GM23338 (cell line): ENCODE measurements around the gene UBALD2. TPM values are rescaled to one million over a fixed set of nuclear protein-coding genes. Genes with fewer than 3 reads are reported as not detected.

Experiments used
- ATAC-seq: fragments of 200-7000 bp; cut with Tn5 transposase; 3 replicates; pipeline ENCODE4 v1.9.1; 2020
- DNase-seq: peaks from one replicate; pipeline ENCODE4 v3.0.0-alpha.2; 2015; ENCODE audit warnings: low spot score
- H2AFZ ChIP-seq: fragments of 200-600 bp; sonication (generic); 2 replicates; pipeline ENCODE4 v1.8.0; 2016; ENCODE audit warnings: antibody characterized with exemption, mild to moderate bottlenecking, moderate library complexity
- H3F3A ChIP-seq: fragments of 200-600 bp; sonication (generic); replicated peaks from 2 replicates; pipeline ENCODE4 v1.8.0; 2017; ENCODE audit warnings: antibody characterized with exemption, mixed run types, low read depth
- H3K27ac ChIP-seq: fragments of 200-600 bp; sonication (generic); 2 replicates; pipeline ENCODE4 v1.6.1; 2016; ENCODE audit warnings: low read depth
- H3K27me3 ChIP-seq: fragments of 200-600 bp; sonication (generic); 2 replicates; pipeline ENCODE4 v1.8.0; 2016; ENCODE audit warnings: mild to moderate bottlenecking, mixed run types, moderate library complexity; ENCODE audit not compliant: insufficient read depth
- H3K36me3 ChIP-seq: fragments of 200-600 bp; sonication (generic); 2 replicates; pipeline ENCODE4 v1.8.0; 2016; ENCODE audit warnings: mild to moderate bottlenecking; ENCODE audit not compliant: insufficient read depth
- H3K4me1 ChIP-seq: fragments of 200-600 bp; sonication (generic); 2 replicates; pipeline ENCODE4 v1.8.0; 2016; ENCODE audit warnings: mild to moderate bottlenecking, moderate library complexity; ENCODE audit not compliant: insufficient read depth
- H3K4me2 ChIP-seq: fragments of 200-600 bp; sonication (generic); 2 replicates; pipeline ENCODE4 v1.7.1; 2017; ENCODE audit warnings: mixed run types
- H3K4me3 ChIP-seq: fragments of 200-600 bp; sonication (generic); 2 replicates; pipeline ENCODE4 v1.6.1; 2016; ENCODE audit warnings: mixed run types
- H3K79me2 ChIP-seq: fragments of 200-600 bp; sonication (generic); replicated peaks from 2 replicates; pipeline ENCODE4 v1.8.0; 2017; ENCODE audit warnings: mild to moderate bottlenecking; ENCODE audit not compliant: insufficient read depth
- H3K9me2 ChIP-seq: fragments of 200-600 bp; sonication (generic); 2 replicates; pipeline ENCODE4 v1.8.0; 2017; ENCODE audit not compliant: insufficient read depth
- H4K20me1 ChIP-seq: fragments of 200-600 bp; sonication (generic); replicated peaks from 2 replicates; pipeline ENCODE4 v1.8.0; 2017; ENCODE audit warnings: mild to moderate bottlenecking; ENCODE audit not compliant: insufficient read depth
- H3K27ac Mint-ChIP-seq: 2 replicates; pipeline ENCODE4 v1.8.0; 2020; ENCODE audit warnings: inconsistent platforms, mild to moderate bottlenecking, moderate library complexity, mixed read lengths
- H3K27me3 Mint-ChIP-seq: 3 replicates; pipeline ENCODE4 v1.8.0; 2022; ENCODE audit warnings: low read depth, mild to moderate bottlenecking, moderate library complexity, mixed read lengths, inconsistent platforms; ENCODE audit not compliant: insufficient read depth, poor library complexity
- H3K36me3 Mint-ChIP-seq: 3 replicates; pipeline ENCODE4 v1.8.0; 2021; ENCODE audit warnings: low read depth, mild to moderate bottlenecking, inconsistent platforms, moderate library complexity, mixed read lengths
- H3K4me1 Mint-ChIP-seq: 3 replicates; pipeline ENCODE4 v1.8.0; 2020; ENCODE audit warnings: mild to moderate bottlenecking, inconsistent platforms, mixed read lengths
- H3K4me3 Mint-ChIP-seq: 3 replicates; pipeline ENCODE4 v1.8.0; 2021; ENCODE audit warnings: moderate library complexity, mild to moderate bottlenecking, inconsistent platforms, mixed read lengths
- H3K9me3 Mint-ChIP-seq: 3 replicates; pipeline ENCODE4 v1.8.0; 2020; ENCODE audit warnings: moderate library complexity, mild to moderate bottlenecking, inconsistent platforms, mixed read lengths
- CREB1 ChIP-seq: fragments of 250-450 bp; sonication (Bioruptor Pico); IDR thresholded peaks from 2 replicates; pipeline ENCODE4 v1.5.0; 2020; ENCODE audit warnings: low read depth, mild to moderate bottlenecking, moderate library complexity
- EZH2 ChIP-seq: fragments of 200-600 bp; sonication (generic); IDR thresholded peaks from one replicate; pipeline ENCODE4 v1.8.0; 2017; ENCODE audit warnings: antibody characterized with exemption, mild to moderate bottlenecking, low read depth; ENCODE audit not compliant: unreplicated experiment
- EZH2phosphoT487 ChIP-seq: fragments of 200-600 bp; sonication (generic); IDR thresholded peaks from one replicate; pipeline ENCODE4 v1.8.1; 2018; ENCODE audit warnings: antibody characterized with exemption; ENCODE audit not compliant: unreplicated experiment
- NANOG ChIP-seq: IDR thresholded peaks from 2 replicates; pipeline ENCODE4 v1.6.1; 2016; ENCODE audit warnings: antibody characterized with exemption, borderline replicate concordance
- STAT1 ChIP-seq: IDR thresholded peaks from one replicate; pipeline ENCODE4 v1.6.1; 2016; ENCODE audit warnings: antibody characterized with exemption; ENCODE audit not compliant: unreplicated experiment
- ZNF114 ChIP-seq: fragments of 250-450 bp; sonication (Bioruptor Pico); IDR thresholded peaks from 2 replicates; pipeline ENCODE4 v1.5.0; 2020; ENCODE audit warnings: mild to moderate bottlenecking, moderate library complexity
- ZNF331 ChIP-seq: fragments of 250-450 bp; sonication (Bioruptor Pico); IDR thresholded peaks from 2 replicates; pipeline ENCODE4 v1.5.0; 2020; ENCODE audit warnings: low read depth, mild to moderate bottlenecking, moderate library complexity
- ZNF462 ChIP-seq: fragments of 250-450 bp; sonication (Bioruptor Pico); IDR thresholded peaks from 2 replicates; pipeline ENCODE4 v1.5.0; 2020; ENCODE audit warnings: mild to moderate bottlenecking, moderate library complexity
- polyA plus RNA-seq: library from polyadenylated mRNA; unstranded; fragments of >200 nt; fragmentation: Nextera tagmentation; extraction: Ambion mirVana; gene quantifications from 2 replicates; pipeline ENCODE4 v1.2.1, GENCODE V29; 2016
- total RNA-seq: library from RNA; depleted of rRNA; stranded (reverse); fragments of >200 nt; shearing (Covaris generic); gene quantifications from 2 replicates; pipeline ENCODE4 v1.2.3, GENCODE V29; 2014

Gene UBALD2
- total and polyA plus RNA-seq, 2 experiments from 2014 or later, result 2.2 to 3.1 TPM

GRCh38 chr17:76241691-76242255 is 23.4 kb upstream of the UBALD2 start:
- DNase-seq (no peak), ATAC-seq (no peak)
- Histone ChIP-seq H3K27ac (no peak overlapping the region), H3K4me2 (peak overlapping the region; percentile 92), H3F3A (no peaks in the 10 kb centered on the region), H3K36me3 (no peaks in the 10 kb centered on the region), H3K4me1 (peaks cover 6% of the 10 kb centered on the region), H4K20me1 (0 out of 2 replicates have a peak, but pooled peaks cover 6% of the 10 kb centered on the region), H3K9me2 (no peaks in the 10 kb centered on the region), H3K4me3 (peak overlapping the region; percentile 70; the same call in 1 of the 2 replicates), H3K27me3 (peaks cover 59% of the 10 kb centered on the region), H2AFZ (no peak overlapping the region), H3K79me2 (no peaks in the 10 kb centered on the region)
- Mint-ChIP-seq H3K27ac (no peak overlapping the region), H3K27me3 (peaks cover 53% of the 10 kb centered on the region), H3K4me1 (peaks cover 18% of the 10 kb centered on the region), H3K9me3 (no peaks in the 10 kb centered on the region), H3K36me3 (no peaks in the 10 kb centered on the region), H3K4me3 (peak overlapping the region; percentile 75)
- TF ChIP-seq STAT1 (no peak), EZH2phosphoT487 (no peak), ZNF114 (CRISPR knock-in tag) (no peak), ZNF331 (CRISPR knock-in tag) (no peak), CREB1 (CRISPR knock-in tag) (no peak), NANOG (no peak), ZNF462 (CRISPR knock-in tag) (no peak), EZH2 (no peak)
